Sigmoid colon (tissue), 7 donors: ENCODE data around the gene NMT1. TPM values are rescaled to one million over a fixed set of nuclear protein-coding genes. Genes with fewer than 3 reads are reported as not detected.

Experiments used
- DNase-seq: peaks from one replicate; pipeline ENCODE4 v3.0.0-alpha.2; 2019
- H3K27ac ChIP-seq, 4 donors: fragments of 200-600 bp; sonication (generic); one replicate each; pipeline ENCODE4 v1.5.1; 2016 to 2019; ENCODE audit warnings: mild to moderate bottlenecking in 1 of 4
- H3K27me3 ChIP-seq, 3 donors: fragments of 200-600 bp; sonication (generic); one replicate each; pipeline ENCODE4 v1.5.1; 2019; ENCODE audit warnings: mild to moderate bottlenecking in 1 of 3
- H3K36me3 ChIP-seq, 4 donors: fragments of 200-600 bp; sonication (generic); one replicate each; pipeline ENCODE4 v1.5.1; 2016 to 2019
- H3K4me1 ChIP-seq, 4 donors: fragments of 200-600 bp; sonication (generic); one replicate each; pipeline ENCODE4 v1.5.1; 2017 to 2019
- H3K4me3 ChIP-seq, 4 donors: fragments of 200-600 bp; sonication (generic); one replicate each; pipeline ENCODE4 v1.5.1; 2017 to 2019; ENCODE audit warnings: mild to moderate bottlenecking in 2 of 4, moderate library complexity in 1 of 4
- H3K9me3 ChIP-seq, 4 donors: fragments of 200-600 bp in 3 of 4; sonication (generic) in 3 of 4; one replicate each; pipeline versions ENCODE4 v1.5.1 to v1.6.1; 2013 to 2019
- EP300 ChIP-seq, 4 donors: sonication (generic); formaldehyde crosslinking; IDR thresholded peaks; one replicate each; pipeline ENCODE4 v1.6.1; 2017; ENCODE audit warnings: antibody characterized with exemption in 4 of 4
- POLR2A ChIP-seq, 2 donors: fragments of 450-650 bp; IDR thresholded peaks; one replicate each; pipeline ENCODE4 v1.6.1; 2016; ENCODE audit warnings: antibody characterized with exemption in 2 of 2, mild to moderate bottlenecking in 2 of 2, moderate library complexity in 2 of 2
- POLR2AphosphoS5 ChIP-seq, 4 donors: sonication (generic); formaldehyde crosslinking; IDR thresholded peaks; one replicate each; pipeline ENCODE4 v1.6.1; 2017; ENCODE audit warnings: antibody characterized with exemption in 4 of 4
- WGBS, 2 donors: extraction: QIAGEN DNeasy Blood & Tissue Kit; methylation state at CpG; one replicate each; pipeline ENCODE4 v1.1.7; 2013; 5-methylcytosine and 5-hydroxymethylcytosine counted together
- intact Hi-C: fragments of 100-400 bp; cut with DNase I; formaldehyde crosslinking; loops from one replicate; pipeline ENCODE4 v1.15.1; 2023
- polyA plus RNA-seq, 3 donors: library from polyadenylated mRNA; stranded (reverse); fragments of 200-250 nt; gene quantifications; one replicate each; pipeline ENCODE4 v1.2.3, GENCODE V29; 2013
- total RNA-seq, 4 donors: library from RNA; depleted of rRNA; stranded (reverse); fragments of >200 nt; gene quantifications; one replicate each; pipeline ENCODE4 v1.1.0, GENCODE V29; 2016
- TF ChIP-seq, protein P1 (sequence below), 4 experiments: fragments of 450-650 bp in 3 of 4; fragments of 200-600 bp in 1 of 4; IDR thresholded peaks; one replicate each; pipeline ENCODE4 v1.5.1; 2016 to 2019; ENCODE audit warnings: antibody characterized with exemption in 4 of 4, mild to moderate bottlenecking in 3 of 4, moderate library complexity in 2 of 4
- donor health status: healthy with polysubstance abuse.
- donor health status: Bipolar disorder and iron deficiency.
- donor health status: healthy.

The NMT1 gene
- total and polyA plus RNA-seq, 7 donors = 13.2 to 59.2 (median 41.0) TPM

DNA sequence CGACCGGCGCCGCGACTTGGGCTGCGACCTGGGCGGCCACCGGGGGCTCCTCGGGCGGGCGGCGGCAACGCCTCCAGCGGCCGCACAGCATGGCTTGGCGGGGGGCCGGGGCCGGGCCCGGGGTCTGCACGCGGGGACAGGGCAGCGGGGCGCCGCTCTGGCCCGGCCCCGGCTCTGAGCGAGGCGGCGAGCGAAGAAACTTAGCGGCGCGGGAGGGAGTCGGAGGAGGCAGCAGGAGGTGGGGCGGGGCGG is 71.1 kb downstream of the NMT1 start, which contains the start of gene PLCD3:
PLCD3 (minus strand) TSS at position 196 of the 252 bp plus-strand sequence; CDS start at position 91, 105 bp downstream.
- 1% methylated on average over 36 of the region's 36 CpGs for WGBS, 2 donors
- Histone ChIP-seq H3K27ac (peak within 1 kb of the TSS; percentile 97 to 100 (median 100)), H3K36me3 (no peaks in the 10 kb centered on the region), H3K4me3 (peak within 1 kb of the TSS; percentile 80 to 99 (median 84)), H3K9me3 (no peaks in the 10 kb centered on the region), H3K4me1 (peaks cover 0 to 67% (median 60%) of the 10 kb centered on the region in 4 donors), H3K27me3 (no peaks in the 10 kb centered on the region)
- DNase-seq = no peak
- TF ChIP-seq, protein P1, sequence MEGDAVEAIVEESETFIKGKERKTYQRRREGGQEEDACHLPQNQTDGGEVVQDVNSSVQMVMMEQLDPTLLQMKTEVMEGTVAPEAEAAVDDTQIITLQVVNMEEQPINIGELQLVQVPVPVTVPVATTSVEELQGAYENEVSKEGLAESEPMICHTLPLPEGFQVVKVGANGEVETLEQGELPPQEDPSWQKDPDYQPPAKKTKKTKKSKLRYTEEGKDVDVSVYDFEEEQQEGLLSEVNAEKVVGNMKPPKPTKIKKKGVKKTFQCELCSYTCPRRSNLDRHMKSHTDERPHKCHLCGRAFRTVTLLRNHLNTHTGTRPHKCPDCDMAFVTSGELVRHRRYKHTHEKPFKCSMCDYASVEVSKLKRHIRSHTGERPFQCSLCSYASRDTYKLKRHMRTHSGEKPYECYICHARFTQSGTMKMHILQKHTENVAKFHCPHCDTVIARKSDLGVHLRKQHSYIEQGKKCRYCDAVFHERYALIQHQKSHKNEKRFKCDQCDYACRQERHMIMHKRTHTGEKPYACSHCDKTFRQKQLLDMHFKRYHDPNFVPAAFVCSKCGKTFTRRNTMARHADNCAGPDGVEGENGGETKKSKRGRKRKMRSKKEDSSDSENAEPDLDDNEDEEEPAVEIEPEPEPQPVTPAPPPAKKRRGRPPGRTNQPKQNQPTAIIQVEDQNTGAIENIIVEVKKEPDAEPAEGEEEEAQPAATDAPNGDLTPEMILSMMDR (IDR thresholded peaks at IDR 0.05) = no peak
- no peak for TF ChIP-seq POLR2AphosphoS5 (IDR thresholded peaks at IDR 0.05)
- TF ChIP-seq POLR2A (IDR thresholded peaks at IDR 0.05) = no peak
- no peak for TF ChIP-seq EP300 (IDR thresholded peaks at IDR 0.05)
- intact Hi-C loops = loop anchor here (2.0 to 5.0 kb wide), 3 partner anchors 17 to 231 kb away; partner anchors contain the start of gene HEXIM1

- WGBS, 2 donors = 1% methylated on average over 71 of the region's 71 CpGs
- H3K36me3 ChIP-seq = peaks cover 0 to 4% (median 0%) of the 10 kb centered on the region in 4 donors
- H3K9me3 ChIP-seq = no peaks in the 10 kb centered on the region
- peak; percentile 94 for DNase-seq
- peaks cover 0 to 64% (median 54%) of the 10 kb centered on the region in 4 donors for H3K4me1 ChIP-seq
- H3K27me3 ChIP-seq = no peaks in the 10 kb centered on the region
- TF ChIP-seq POLR2A (IDR thresholded peaks at IDR 0.05) (peak; percentile 44 to 55), EP300 (IDR thresholded peaks at IDR 0.05) (no peak), POLR2AphosphoS5 (IDR thresholded peaks at IDR 0.05) (peak; percentile 92 to 96 (median 94))
- TF ChIP-seq, protein P1 (IDR thresholded peaks at IDR 0.05) = peak; percentile 85 to 92 (median 90)
- H3K27ac ChIP-seq = peak overlapping the region; percentile 97 to 100 (median 100)
- intact Hi-C loops = loop anchor here (2.0 to 5.0 kb wide), 3 partner anchors 16 to 232 kb away; partner anchors contain the start of gene HEXIM1
- peak overlapping the region; percentile 80 to 99 (median 84) for H3K4me3 ChIP-seq
Measured at GRCh38 chr17:45132572-45133463, 71.7 kb downstream of the NMT1 start.

DNA sequence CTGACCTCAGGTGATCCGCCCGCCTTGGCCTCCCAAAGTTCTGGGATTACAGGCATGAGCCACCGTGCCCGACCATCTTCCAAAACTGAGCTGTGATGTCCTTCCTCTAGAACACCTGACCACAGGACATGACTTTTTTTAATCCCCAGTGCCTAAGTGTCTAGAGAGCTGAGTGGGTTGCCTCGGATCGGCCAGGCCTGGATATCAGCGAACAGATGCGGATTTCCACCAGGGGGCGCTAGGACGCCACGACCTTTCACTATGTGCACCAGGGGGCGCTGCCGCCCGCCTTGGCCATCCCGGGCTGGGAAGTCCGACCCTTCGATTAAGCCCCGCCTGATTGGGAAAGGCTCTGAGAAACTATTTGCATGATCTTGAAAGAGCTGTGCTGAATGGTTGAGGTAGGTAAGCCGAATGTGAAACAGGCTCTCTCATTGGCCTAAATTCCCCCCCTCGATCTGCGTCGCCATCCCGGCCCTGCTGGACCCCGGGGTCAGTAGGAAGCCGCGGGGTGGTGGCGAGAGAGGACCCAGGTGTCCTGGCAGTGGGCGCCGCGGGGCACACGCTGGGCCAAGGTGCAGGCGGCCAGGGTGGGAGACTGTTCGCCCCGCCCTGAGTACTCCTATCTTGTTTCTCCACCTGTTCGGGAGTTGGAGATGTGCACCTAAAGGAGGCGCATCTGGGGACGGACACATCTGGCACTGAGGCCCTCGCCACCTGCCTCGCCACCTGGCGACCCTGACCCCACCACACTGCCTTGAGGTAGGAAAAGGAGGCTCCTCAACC is 74.3 kb downstream of the NMT1 start, which contains the start of gene ACBD4:
ACBD4 (plus strand) TSS at position 496 of the 786 bp plus-strand sequence. CDS start 458 bp downstream, outside the sequence.
- Histone ChIP-seq H3K27ac (peak within 1 kb of the TSS; percentile 84 to 89 (median 88)), H3K9me3 (no peaks in the 10 kb centered on the region), H3K27me3 (no peaks in the 10 kb centered on the region), H3K4me1 (peaks cover 0 to 39% (median 29%) of the 10 kb centered on the region in 4 donors), H3K4me3 (peak within 1 kb of the TSS; percentile 58 to 72 (median 61)), H3K36me3 (peaks cover 0 to 12% (median 0%) of the 10 kb centered on the region in 4 donors)
- DNase-seq = peak; percentile 98
- TF ChIP-seq EP300 (IDR thresholded peaks at IDR 0.05) (no peak), POLR2A (IDR thresholded peaks at IDR 0.05) (peak; percentile 63 to 85), POLR2AphosphoS5 (IDR thresholded peaks at IDR 0.05) (peak; percentile 52 to 91 (median 78))
- TF ChIP-seq, protein P1 (IDR thresholded peaks at IDR 0.05) = peak; percentile 99 to 100 (median 100)
- 5 to 6% methylated on average over 40 of the region's 40 CpGs for WGBS, 2 donors
- intact Hi-C loops = loop anchor here (1.0 kb wide), 1 partner anchor 62 kb away; no protein-coding TSS in a partner anchor

DNA sequence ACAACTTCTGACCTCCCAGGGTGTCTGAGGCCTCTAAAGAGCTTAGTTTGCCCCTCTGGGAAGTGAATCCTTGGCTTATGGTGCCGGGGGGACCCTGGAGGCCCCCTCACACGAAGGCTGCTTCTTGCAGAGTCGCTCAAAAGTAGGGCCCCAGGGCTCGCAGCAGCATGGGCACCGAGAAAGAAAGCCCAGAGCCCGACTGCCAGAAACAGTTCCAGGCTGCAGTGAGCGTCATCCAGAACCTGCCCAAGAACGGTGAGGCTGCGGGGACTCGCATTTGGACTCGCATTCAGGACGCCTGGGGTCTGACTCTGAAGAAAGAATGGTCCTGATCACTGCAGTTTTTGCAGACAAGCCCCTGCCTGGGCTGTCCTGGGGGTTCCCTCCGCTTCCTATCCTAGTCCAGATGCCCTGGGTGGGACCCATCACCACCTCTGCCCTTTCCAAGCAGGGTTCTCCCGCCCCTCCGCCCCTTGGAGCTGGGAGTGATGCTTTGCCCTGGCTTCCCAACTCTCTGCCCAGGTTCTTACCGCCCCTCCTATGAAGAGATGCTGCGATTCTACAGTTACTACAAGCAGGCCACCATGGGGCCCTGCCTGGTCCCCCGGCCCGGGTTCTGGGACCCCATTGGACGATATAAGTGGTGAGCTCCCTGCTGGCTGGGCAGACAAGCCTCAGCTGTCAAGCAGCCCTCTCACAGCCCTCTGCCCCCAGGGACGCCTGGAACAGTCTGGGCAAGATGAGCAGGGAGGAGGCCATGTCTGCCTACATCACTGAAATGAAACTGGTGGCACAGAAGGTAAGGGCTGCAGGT is 75.1 kb downstream of the NMT1 start:
- 35 to 60% methylated on average over 21 of the region's 21 CpGs for WGBS, 2 donors
- H3K27me3 ChIP-seq = no peaks in the 10 kb centered on the region
- intact Hi-C loops = loop anchor here (1.0 kb wide), 1 partner anchor 61 kb away; no protein-coding TSS in a partner anchor
- DNase-seq = no peak
- H3K36me3 ChIP-seq = peaks cover 0 to 12% (median 0%) of the 10 kb centered on the region in 4 donors
- H3K9me3 ChIP-seq = no peaks in the 10 kb centered on the region
- peak overlapping the region; percentile 84 to 89 (median 88) for H3K27ac ChIP-seq
- H3K4me1 ChIP-seq = peaks cover 0 to 31% (median 21%) of the 10 kb centered on the region in 4 donors
- TF ChIP-seq POLR2AphosphoS5 (IDR thresholded peaks at IDR 0.05) (no peak), EP300 (IDR thresholded peaks at IDR 0.05) (no peak), POLR2A (IDR thresholded peaks at IDR 0.05) (no peak)
- TF ChIP-seq, protein P1 (IDR thresholded peaks at IDR 0.05) = no peak
- H3K4me3 ChIP-seq = peak overlapping the region; percentile 58 to 72 (median 61)
